Smooth muscle cell (in vitro differentiated cells): Measurements from ENCODE around the gene TANGO6. TPM values are rescaled to one million over a fixed set of nuclear protein-coding genes. Genes with fewer than 3 reads are reported as not detected.

Experiments used
- DNase-seq: peaks from one replicate; lab custom pipeline; 2025; ENCODE audit not compliant: unreplicated experiment; lab: John Stamatoyannopoulos, UW
- H2AFZ ChIP-seq: fragments of 200-600 bp; sonication (generic); 2 replicates; pipeline ENCODE4 v1.6.0; 2016; ENCODE audit warnings: antibody characterized with exemption, low read depth, mild to moderate bottlenecking
- H3F3A ChIP-seq: fragments of 200-600 bp; sonication (generic); 2 replicates; pipeline ENCODE4 v1.6.0; 2017; ENCODE audit warnings: antibody characterized with exemption, low read depth
- H3K27ac ChIP-seq: fragments of 200-600 bp; sonication (generic); 2 replicates; pipeline ENCODE4 v1.5.1; 2016; ENCODE audit warnings: low read depth, mild to moderate bottlenecking
- H3K27me3 ChIP-seq: fragments of 200-600 bp; sonication (generic); 2 replicates; pipeline ENCODE4 v1.6.1; 2016; ENCODE audit warnings: low read depth, mild to moderate bottlenecking
- H3K36me3 ChIP-seq: fragments of 200-600 bp; sonication (generic); 2 replicates; pipeline ENCODE4 v1.5.1; 2016; ENCODE audit warnings: low read depth
- H3K4me1 ChIP-seq: fragments of 200-600 bp; sonication (generic); 2 replicates; pipeline ENCODE4 v1.5.1; 2016; ENCODE audit warnings: low read depth
- H3K4me2 ChIP-seq: fragments of 200-600 bp; sonication (generic); 2 replicates; pipeline ENCODE4 v1.6.0; 2016; ENCODE audit warnings: mild to moderate bottlenecking
- H3K4me3 ChIP-seq: fragments of 200-600 bp; sonication (generic); 2 replicates; pipeline ENCODE4 v1.5.1; 2016; ENCODE audit warnings: mild to moderate bottlenecking
- H3K79me2 ChIP-seq: fragments of 200-600 bp; sonication (generic); 2 replicates; pipeline ENCODE4 v1.6.0; 2016; ENCODE audit warnings: low read depth, mild to moderate bottlenecking
- H3K9ac ChIP-seq: fragments of 200-600 bp; sonication (generic); 2 replicates; pipeline ENCODE4 v1.6.0; 2016; ENCODE audit warnings: low read depth
- H3K9me3 ChIP-seq: fragments of 200-600 bp; sonication (generic); replicated peaks from 2 replicates; pipeline ENCODE4 v1.5.1; 2016; ENCODE audit warnings: low read depth
- H4K20me1 ChIP-seq: fragments of 200-600 bp; sonication (generic); 2 replicates; pipeline ENCODE4 v1.6.0; 2016; ENCODE audit warnings: low read depth
- WGBS: methylation state at CpG from one replicate; pipeline ENCODE4 v1.1.7; 2016; ENCODE audit warnings: low lambda C conversion rate; 5-methylcytosine and 5-hydroxymethylcytosine counted together
- polyA plus RNA-seq: library from polyadenylated mRNA; unstranded; fragments of >200 nt; fragmentation: Nextera tagmentation; extraction: Ambion mirVana; gene quantifications from 2 replicates; pipeline ENCODE4 v1.2.1, GENCODE V29; 2016
- total RNA-seq: library from RNA; depleted of rRNA; stranded (reverse); fragments of >200 nt; gene quantifications from 2 replicates; pipeline ENCODE4 v1.2.3, GENCODE V29; 2014
- TF ChIP-seq, protein P1 (sequence below): fragments of 200-600 bp; sonication (generic); IDR thresholded peaks from 2 replicates; pipeline ENCODE4 v1.5.1; 2017; ENCODE audit warnings: borderline replicate concordance, mild to moderate bottlenecking, antibody characterized with exemption; ENCODE audit not compliant: insufficient read depth, poor library complexity, severe bottlenecking

Gene TANGO6
- total and polyA plus RNA-seq, 2 experiments from 2014 or later: 4.5 to 5.2 TPM

DNA sequence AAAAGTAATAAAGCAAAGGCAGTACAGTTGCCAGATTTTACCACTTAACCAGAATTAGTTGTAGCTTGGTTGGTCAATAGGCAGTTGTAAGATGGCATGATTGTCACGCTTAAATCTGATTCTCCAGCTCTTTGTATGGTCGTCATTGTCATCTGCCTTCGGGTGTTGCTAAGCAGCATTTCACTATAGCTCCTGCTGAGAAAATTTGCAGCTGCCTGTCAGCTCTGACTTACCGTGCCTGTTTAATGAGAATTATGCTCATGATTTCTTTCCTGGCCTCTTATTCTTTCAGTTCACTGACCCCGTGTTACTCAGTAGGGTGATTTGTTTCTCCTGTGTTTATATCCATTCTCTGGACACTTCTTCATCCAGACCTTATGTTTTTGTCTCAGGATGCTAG lies 66.7 kb downstream of the TANGO6 start:
- Histone ChIP-seq H3K36me3 (no peaks in the 10 kb centered on the region), H3K27ac (no peak overlapping the region), H3K4me1 (no peaks in the 10 kb centered on the region), H2AFZ (no peak overlapping the region), H3K4me3 (no peak overlapping the region), H4K20me1 (no peaks in the 10 kb centered on the region), H3K27me3 (no peaks in the 10 kb centered on the region), H3K9ac (no peak overlapping the region), H3K9me3 (no peaks in the 10 kb centered on the region), H3F3A (no peaks in the 10 kb centered on the region), H3K79me2 (no peaks in the 10 kb centered on the region), H3K4me2 (no peak overlapping the region)
- 80% methylated on average over 5 of the region's 5 CpGs for whole genome bisulfite sequencing
- no peak for DNase-seq
- TF ChIP-seq, protein P1, sequence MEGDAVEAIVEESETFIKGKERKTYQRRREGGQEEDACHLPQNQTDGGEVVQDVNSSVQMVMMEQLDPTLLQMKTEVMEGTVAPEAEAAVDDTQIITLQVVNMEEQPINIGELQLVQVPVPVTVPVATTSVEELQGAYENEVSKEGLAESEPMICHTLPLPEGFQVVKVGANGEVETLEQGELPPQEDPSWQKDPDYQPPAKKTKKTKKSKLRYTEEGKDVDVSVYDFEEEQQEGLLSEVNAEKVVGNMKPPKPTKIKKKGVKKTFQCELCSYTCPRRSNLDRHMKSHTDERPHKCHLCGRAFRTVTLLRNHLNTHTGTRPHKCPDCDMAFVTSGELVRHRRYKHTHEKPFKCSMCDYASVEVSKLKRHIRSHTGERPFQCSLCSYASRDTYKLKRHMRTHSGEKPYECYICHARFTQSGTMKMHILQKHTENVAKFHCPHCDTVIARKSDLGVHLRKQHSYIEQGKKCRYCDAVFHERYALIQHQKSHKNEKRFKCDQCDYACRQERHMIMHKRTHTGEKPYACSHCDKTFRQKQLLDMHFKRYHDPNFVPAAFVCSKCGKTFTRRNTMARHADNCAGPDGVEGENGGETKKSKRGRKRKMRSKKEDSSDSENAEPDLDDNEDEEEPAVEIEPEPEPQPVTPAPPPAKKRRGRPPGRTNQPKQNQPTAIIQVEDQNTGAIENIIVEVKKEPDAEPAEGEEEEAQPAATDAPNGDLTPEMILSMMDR: no peak

DNA sequence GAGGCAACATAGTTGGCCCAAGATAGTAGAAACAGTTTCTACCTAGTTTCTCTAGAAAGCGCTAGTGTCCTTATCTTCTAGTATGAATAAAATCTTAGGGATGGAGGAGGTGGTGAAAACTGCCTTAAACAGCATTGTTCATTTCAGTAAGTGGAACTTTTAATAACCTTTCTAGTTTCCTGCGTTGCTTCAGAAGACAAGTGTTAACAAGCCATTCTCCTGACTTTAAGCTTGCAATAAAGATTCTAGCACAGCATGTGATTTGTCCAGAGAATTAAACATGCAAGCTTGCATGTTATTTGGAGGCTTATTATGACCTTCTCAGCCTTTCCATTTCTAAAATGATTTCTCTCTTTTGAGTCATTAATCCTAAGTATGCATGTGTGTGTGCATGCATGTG lies 72.3 kb downstream of the TANGO6 start:
- Histone ChIP-seq H3F3A (no peaks in the 10 kb centered on the region), H3K79me2 (no peaks in the 10 kb centered on the region), H3K4me2 (no peak overlapping the region), H4K20me1 (no peaks in the 10 kb centered on the region), H3K27ac (no peak overlapping the region), H3K9ac (no peak overlapping the region), H3K4me1 (no peaks in the 10 kb centered on the region), H3K27me3 (no peaks in the 10 kb centered on the region), H3K9me3 (no peaks in the 10 kb centered on the region), H2AFZ (no peak overlapping the region), H3K4me3 (no peak overlapping the region), H3K36me3 (no peaks in the 10 kb centered on the region)
- DNase-seq: no peak
- 62% methylated on average over 2 of the region's 2 CpGs for WGBS
- TF ChIP-seq, protein P1: no peak

DNA sequence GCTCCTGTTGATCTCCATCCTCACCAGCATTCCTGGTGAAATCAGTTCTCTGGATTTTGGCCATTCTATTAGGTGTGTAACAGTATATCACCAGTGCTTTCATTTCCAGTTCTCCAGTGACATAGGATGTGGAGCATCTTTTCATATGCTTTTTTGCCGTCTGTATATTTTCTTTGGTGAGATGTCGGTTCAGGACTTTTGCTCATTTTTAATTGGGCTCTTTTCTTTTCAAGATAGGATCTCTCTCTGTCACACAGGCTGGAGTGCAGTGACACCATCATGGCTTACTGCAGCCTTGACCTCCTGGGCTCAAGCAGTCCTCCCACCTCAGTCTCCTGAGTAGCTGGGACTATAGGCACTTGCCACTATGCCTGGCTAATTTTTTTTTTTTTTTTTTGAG lies 74.2 kb downstream of the TANGO6 start:
- H3K27ac ChIP-seq: no peak overlapping the region
- DNase-seq: no peak
- no peak overlapping the region for H3K9ac ChIP-seq
- H3F3A ChIP-seq: no peaks in the 10 kb centered on the region
- no peaks in the 10 kb centered on the region for H3K36me3 ChIP-seq
- no peaks in the 10 kb centered on the region for H3K27me3 ChIP-seq
- H3K79me2 ChIP-seq: no peaks in the 10 kb centered on the region
- H3K4me2 ChIP-seq: no peak overlapping the region
- no peaks in the 10 kb centered on the region for H3K4me1 ChIP-seq
- no peak overlapping the region for H3K4me3 ChIP-seq
- 93% methylated on average over 2 of the region's 2 CpGs for WGBS
- H3K9me3 ChIP-seq: no peaks in the 10 kb centered on the region
- no peaks in the 10 kb centered on the region for H4K20me1 ChIP-seq
- H2AFZ ChIP-seq: no peak overlapping the region
- TF ChIP-seq, protein P1: no peak

- Histone ChIP-seq H3K79me2 (no peaks in the 10 kb centered on the region), H3K4me1 (no peaks in the 10 kb centered on the region), H4K20me1 (no peaks in the 10 kb centered on the region), H2AFZ (no peak overlapping the region), H3K27ac (peak overlapping the region; percentile 91), H3F3A (no peaks in the 10 kb centered on the region), H3K27me3 (no peaks in the 10 kb centered on the region), H3K36me3 (no peaks in the 10 kb centered on the region), H3K9me3 (no peaks in the 10 kb centered on the region), H3K4me3 (no peak overlapping the region), H3K4me2 (no peak overlapping the region), H3K9ac (no peak overlapping the region)
- TF ChIP-seq, protein P1: no peak
- DNase-seq: no peak
- 83% methylated on average over 3 of the region's 3 CpGs for WGBS
Measured at GRCh38 chr16:68920349-68920748, 77.0 kb downstream of the TANGO6 start.
